NCI-H1105 (cell line): ENCODE measurements around the gene SLC8A2.

Experiments used
- DNase-seq: peaks from one replicate; lab custom pipeline; 2025; lab: John Stamatoyannopoulos, UW

SLC8A2 gene

GRCh38 chr19:47430041-47430802, 41.5 kb downstream of the SLC8A2 start:
- DNase-seq = no peak

- no peak for DNase-seq
Observed at GRCh38 chr19:47429140-47429793, 42.4 kb downstream of the SLC8A2 start.

GRCh38 chr19:47428177-47428894, 43.4 kb downstream of the SLC8A2 start:
- peak; percentile 100 for DNase-seq

DNA sequence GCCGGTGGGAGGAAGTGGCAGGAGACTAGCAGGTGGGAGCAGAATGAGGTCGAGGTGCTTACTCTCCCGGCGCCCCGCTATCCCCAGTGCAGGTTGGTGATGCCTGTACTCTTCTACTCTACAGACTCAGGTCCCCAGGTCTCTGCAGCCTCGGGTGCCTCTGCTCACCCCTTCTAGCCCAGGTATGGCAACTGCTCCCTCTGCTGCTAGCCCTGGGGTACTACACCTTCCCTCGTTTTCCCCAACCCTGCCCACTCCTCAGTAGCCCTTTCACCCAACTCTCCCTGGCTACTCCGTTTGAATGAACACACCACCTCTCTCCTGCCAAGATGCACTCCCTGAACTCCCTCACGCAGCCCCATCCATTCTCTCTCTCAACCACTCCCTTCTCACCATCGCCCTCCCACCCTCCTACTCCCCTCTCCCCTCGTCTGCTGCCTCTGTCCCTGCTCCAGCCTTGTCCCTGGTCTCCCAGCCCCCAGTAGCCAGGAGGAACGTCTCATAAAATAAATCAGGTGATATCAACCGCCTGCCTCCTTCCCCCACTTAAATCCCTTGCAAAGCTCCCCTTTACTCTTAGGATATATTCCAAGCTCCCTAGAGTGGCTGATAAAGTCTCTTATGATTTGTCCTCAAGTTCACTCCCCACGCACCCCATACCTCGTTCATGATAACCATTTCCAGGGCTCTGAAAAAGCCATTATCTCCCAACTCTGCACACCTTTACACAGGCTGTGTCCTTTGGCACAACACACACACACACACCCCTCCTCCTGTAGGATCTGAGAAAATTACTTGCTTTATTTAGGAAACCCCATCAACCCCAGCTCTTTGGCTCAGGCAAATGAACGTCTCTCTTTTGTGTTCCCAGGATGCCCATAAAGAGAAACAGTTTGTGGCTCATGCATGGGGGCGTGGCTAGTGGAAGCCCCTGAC, 44.2 kb downstream of the SLC8A2 start:
- peak; percentile 62 for DNase-seq

- no peak for DNase-seq
Observed at GRCh38 chr19:47423203-47423882, 48.4 kb downstream of the SLC8A2 start.

DNA sequence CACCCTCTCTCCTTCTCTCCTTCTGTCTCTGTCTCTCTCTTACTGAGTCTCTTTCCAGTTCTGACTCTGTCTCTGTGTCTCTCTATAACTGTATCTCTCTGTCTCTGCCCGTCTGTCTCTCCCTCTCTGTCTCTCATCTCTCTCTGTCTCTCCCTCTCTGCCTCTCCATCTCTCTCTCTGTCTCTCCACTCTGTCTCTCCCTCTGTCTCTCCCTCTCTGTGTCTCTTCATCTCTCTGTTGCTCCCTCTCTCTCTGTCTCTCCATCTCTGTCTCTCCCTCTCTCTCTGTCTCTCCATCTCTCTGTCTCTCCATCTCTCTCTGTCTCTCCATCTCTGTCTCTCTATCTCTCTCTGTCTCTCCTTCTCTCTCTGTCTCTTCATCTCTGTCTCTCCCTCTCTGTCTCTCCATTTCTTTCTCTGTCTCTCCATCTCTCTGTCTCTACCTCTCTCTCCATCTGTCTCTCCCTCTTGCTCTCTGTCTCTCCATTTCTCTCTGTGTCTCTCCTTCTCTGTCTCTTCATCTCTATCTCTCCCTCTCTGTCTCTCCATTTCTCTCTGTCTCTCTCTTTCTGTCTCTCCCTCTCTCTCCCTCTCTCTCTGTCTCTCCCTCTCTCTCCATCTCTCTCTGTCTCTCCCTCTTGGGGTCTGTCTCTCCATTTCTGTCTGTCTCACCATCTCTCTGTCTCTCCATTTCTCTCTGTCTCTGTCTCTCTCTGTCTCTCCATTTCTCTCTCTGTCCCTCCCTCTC, 49.1 kb downstream of the SLC8A2 start:
- DNase-seq = no peak

- peak; percentile 76 for DNase-seq
Observed at GRCh38 chr19:47421844-47422395, 49.8 kb downstream of the SLC8A2 start.

DNA sequence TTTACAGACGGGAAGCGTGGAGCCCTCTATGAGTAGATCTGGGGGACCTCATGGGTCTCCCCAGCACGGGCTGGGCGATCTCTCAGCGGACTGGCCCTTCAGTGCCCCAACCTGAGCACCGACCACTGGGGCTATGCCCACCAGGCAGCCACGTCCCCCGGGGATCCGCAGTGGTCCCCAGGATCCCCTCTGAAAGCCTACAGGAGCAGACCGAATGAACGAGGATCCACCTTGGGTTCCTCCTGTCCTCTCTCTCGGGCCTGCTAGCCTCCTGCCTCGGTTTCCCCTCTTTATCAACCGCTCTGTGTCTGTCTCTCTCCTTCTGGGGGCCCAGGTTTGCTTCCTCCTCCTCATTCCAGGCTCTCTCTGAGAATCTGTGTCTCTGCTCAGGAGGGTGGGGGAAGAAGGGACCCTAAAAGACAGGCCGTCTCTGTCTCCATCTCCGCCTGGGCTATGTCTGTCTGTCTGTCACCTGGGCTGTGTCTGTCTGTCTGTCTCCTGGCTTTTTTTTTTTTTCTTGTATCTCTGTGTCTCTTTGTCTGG, 50.4 kb downstream of the SLC8A2 start:
- no peak for DNase-seq

GRCh38 chr19:47419789-47420188, 51.9 kb downstream of the SLC8A2 start:
- DNase-seq = no peak

DNA sequence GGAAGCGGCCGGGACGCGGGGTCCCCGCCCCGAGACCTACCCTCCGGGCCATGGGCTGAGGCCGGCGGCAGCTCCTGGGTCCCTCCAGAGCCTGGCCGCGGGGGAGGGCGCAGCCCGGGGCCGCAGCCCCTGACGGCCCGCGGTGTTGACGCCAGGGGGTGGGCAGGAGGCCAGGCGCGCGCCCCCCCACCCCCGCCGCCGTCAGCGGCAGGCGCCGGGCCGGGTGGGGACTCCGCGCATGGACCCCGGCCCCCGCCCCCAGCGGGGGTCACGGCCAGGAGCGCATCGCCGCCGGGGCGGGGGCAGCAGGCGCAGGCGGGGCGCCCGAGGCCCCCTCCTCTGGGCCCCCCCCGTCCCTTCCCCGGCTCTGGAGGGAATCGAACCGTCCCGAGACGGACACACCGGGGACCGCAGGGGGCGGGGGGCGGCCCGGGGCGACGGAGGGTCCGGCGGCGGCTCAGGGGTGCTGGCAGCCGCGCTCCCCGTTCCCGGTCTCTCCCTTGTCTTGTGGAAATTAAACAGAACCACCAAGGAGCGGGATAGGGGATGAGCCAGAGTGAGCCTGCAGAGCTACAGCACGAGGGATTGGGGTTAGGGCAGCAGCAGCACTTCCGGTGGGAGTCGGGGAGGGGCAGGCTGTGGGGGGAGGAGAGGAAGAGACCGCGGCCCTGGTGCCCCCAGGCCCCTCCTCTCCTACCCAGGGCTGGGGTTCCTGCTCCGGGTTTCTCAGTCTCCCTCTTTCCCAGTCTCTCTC, 52.5 kb downstream of the SLC8A2 start, which contains the start of gene MEIS3:
Gene MEIS3, minus strand, starts transcription at position 498 of the 754 bp plus-strand sequence. Its CDS starts 446 bp downstream, at position 52.
- no peak for DNase-seq

GRCh38 chr19:47418692-47419029, 53.0 kb downstream of the SLC8A2 start:
- DNase-seq = no peak

DNA sequence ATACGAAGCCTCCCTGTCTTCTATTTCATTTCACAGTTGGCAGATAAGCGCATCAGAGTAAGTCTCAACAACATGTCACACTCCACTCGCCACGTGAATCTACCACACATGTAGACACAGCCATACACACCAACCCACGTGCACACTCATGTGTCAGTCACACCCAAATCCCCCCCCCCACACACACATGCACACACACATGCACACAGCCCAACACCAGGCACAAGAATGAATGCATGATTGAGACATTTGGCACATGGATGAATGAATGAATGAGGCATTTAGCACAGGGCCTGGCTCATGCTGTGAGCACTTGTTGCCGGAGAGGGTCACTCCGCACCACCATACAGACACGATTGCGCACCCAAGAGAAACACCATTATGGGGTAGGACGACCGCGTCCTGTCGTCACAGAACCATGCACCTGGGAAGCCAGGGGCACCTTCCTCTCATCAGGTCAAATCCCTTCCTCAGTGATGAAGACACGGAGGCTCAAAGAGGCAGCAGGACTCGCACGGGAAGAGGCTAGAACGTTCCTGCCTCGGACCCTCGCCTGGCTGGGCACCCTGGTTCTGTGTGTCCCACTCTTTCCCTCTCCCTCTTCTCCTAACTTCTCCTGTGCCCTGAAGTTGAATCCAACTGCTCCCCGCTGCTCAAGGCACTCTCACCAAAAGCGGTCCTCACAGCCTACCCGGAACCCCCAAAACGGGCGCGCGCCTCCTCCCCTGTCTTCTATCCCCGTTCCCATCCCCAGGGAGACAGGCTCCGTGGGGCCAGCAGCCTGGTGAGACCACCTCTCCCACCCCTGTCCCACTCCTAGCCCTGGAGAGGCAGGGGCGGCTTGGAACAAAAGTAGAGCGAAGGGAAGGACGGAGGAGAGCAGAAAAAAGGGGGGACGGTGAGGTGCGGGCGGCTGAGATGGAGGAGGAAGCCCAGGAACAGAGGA, 53.7 kb downstream of the SLC8A2 start:
- no peak for DNase-seq

- DNase-seq = no peak
Observed at GRCh38 chr19:47417107-47417745, 54.5 kb downstream of the SLC8A2 start.

GRCh38 chr19:47416643-47416985, 55.1 kb downstream of the SLC8A2 start:
- no peak for DNase-seq

DNA sequence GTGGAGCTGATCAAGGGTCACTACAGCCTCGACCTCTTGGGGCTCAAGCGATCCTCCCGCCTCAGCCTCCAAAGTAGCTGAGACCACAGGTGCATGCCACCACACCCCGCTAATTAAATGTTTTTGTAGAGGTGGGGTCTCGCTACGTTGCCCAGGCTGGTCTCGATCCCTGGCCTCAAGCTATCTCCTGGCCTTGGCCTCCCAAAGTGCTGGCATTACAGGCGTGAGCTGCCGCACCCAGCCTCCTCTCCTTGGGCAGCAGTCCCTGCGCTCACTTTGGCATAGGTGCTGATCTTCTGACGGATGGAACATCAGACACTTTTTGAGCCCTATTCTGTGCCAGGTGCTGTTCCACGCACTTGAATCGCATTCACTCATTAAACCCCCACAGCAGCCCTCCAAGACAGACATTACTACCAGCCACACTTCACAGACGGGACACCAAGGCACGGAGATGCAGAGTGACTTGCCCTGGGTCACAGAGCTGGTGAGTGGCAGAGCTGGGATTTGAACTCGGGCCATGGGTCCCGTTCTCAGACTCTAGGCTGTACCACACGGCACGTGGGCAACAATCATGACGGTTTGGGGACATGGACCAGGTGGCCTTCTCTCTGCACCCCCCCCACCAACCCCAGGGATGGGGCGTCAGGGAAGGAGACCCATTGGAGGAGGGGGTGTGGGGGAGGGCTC, 55.6 kb downstream of the SLC8A2 start:
- no peak for DNase-seq

DNA sequence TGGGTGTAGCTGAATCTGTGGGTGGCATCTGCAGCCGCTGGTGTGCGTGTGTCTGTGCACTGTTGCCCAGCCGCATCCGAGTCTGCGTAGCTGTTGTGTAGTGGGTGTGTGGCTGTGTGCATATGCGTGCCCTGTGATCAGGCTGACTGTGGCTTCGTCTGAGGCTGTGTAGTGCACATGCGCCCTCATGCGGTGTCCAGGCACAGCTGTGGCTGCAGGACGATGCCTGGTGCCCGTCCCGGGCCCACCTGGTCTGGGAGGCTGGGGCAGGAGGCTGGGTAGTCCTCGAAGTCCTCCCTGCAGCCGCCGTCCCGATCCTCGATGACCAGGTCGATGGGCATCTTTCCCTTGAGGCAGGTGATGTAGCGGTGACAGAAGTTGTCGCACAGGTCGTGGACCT, 57.2 kb downstream of the SLC8A2 start:
- no peak for DNase-seq

DNA sequence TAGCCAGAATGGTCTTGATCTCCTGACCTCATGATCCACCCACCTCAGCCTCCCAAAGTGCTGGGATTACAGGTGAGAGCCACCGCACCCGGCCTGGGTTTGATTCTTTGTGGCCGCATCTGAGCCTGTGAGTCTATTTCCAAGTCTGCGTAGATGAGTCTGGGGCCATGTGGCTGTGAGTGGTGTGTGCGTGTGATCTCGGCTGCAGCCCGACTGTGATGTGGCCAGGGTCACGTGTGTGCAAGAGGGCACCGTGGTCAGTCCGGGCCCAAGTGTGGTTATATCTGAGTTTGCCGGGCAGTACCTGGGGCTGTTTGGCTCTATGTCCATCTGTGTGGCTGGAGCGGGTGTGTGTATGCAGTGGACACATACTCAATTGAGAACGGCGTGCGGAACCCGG, 57.8 kb downstream of the SLC8A2 start:
- DNase-seq = no peak
